Measurements from ENCODE around the gene NOXA1. TPM values are rescaled to one million over a fixed set of nuclear protein-coding genes. Genes with fewer than 3 reads are reported as not detected.
"Not testable (repeated sequence)": the region's sequence is repeated elsewhere in the genome, so short reads cannot be mapped to it uniquely, and the experiment has no call there.

NOXA1 gene
- total RNA-seq, 1 donor from 2014 or later = 0.66 TPM

GRCh38 chr9:137439158-137439714 lies 16.0 kb downstream of the NOXA1 start:
- no peak for DNase-seq (ENCODE audit: low read depth, low spot score)

GRCh38 chr9:137441289-137441934 lies 18.2 kb downstream of the NOXA1 start, which contains the start of gene ENTPD8:
Gene ENTPD8 (minus strand): TSS chr9:137441357. CDS start chr9:137438285, 3,072 bp downstream.
- DNase-seq (ENCODE audit: low read depth, low spot score) = no peak

- no peak for DNase-seq (ENCODE audit: low read depth, low spot score)
These were observed 18.7 kb downstream of the NOXA1 start for GRCh38 chr9:137441935-137442321.

- DNase-seq (ENCODE audit: low read depth, low spot score) = no peak
These were observed 21.1 kb downstream of the NOXA1 start for GRCh38 chr9:137444106-137444790.

- DNase-seq (ENCODE audit: low read depth, low spot score) = peak; percentile 26
These were observed 22.1 kb downstream of the NOXA1 start for GRCh38 chr9:137445275-137445807.

GRCh38 chr9:137445930-137446431 lies 22.8 kb downstream of the NOXA1 start:
- no peak for DNase-seq (ENCODE audit: low read depth, low spot score)

GRCh38 chr9:137446851-137447471 lies 23.8 kb downstream of the NOXA1 start:
- DNase-seq (ENCODE audit: low read depth, low spot score) = no peak

GRCh38 chr9:137447722-137448601 lies 24.8 kb downstream of the NOXA1 start:
- no peak for DNase-seq (ENCODE audit: low read depth, low spot score)

GRCh38 chr9:137448602-137448962 lies 25.4 kb downstream of the NOXA1 start:
- no peak for DNase-seq (ENCODE audit: low read depth, low spot score)

GRCh38 chr9:137449081-137449844 lies 26.1 kb downstream of the NOXA1 start:
- DNase-seq (ENCODE audit: low read depth, low spot score) = no peak

- DNase-seq (ENCODE audit: low read depth, low spot score) = no peak
These were observed 26.8 kb downstream of the NOXA1 start for GRCh38 chr9:137449931-137450538.

GRCh38 chr9:137450539-137451222 lies 27.5 kb downstream of the NOXA1 start:
- not testable (repeated sequence) for DNase-seq (ENCODE audit: low read depth, low spot score)

- not testable (repeated sequence) for DNase-seq (ENCODE audit: low read depth, low spot score)
These were observed 28.2 kb downstream of the NOXA1 start for GRCh38 chr9:137451264-137452005.

GRCh38 chr9:137452006-137452760 lies 29.0 kb downstream of the NOXA1 start:
- no peak for DNase-seq (ENCODE audit: low read depth, low spot score)

GRCh38 chr9:137452761-137453642 lies 29.8 kb downstream of the NOXA1 start:
- DNase-seq (ENCODE audit: low read depth, low spot score) = no peak

- DNase-seq (ENCODE audit: low read depth, low spot score) = peak; percentile 39
These were observed 30.5 kb downstream of the NOXA1 start for GRCh38 chr9:137453643-137454081.

All from pulmonary artery endothelial cell (primary cell).